Measurements from ENCODE around the gene DUSP10. TPM values are rescaled to one million over a fixed set of nuclear protein-coding genes. Genes with fewer than 3 reads are reported as not detected.

DUSP10 gene
- total and polyA plus RNA-seq, 2 of the 13 experiments (the other 11 are each of a cell fraction or from before 2014, with no cell fraction given) = 2.1 to 4.4 TPM

DNA sequence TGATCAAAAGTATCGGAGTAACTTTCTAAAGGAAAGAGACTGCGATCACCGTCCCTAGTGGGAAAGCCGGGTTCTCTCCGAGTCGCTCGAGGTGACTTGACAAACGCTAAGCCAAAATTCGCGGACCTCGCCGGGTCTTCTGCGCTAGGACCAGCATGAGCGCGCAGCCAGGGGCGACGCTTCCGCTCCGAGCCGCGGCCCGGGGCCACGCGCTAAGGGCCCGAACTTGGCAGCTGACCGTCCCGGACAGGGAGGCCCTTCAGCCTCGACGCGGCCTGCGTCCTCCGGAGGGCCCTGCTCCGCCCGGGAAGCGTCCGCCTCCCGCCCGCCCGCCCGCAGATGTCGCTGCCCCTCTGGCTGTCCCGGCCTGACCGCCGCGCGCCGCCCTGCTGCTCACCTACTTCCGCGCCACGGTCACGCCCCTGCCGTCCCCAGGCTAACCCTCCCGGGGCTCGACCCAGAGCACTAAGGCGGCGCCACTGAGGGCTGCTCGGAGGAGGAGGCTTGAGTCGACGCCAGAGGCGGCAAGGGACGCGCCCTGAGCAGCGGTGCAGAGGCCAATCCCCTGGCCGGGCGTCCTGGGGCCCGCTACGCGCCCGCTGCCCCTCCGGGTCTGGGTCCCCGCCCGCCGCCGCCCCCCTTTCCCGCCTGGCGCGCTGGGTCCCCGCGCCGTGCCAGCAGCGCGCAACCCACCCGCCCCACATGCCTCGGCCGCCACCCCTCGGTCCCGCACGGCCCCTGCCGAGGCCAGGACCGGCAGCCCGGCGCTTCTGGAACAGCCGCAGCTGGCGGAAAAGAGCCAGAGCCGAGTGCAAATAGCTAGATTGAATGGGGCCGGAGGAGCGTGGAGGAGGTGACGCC lies 896 bp upstream of the DUSP10 start (continued):
- TF ChIP-seq SALL1 (CRISPR knock-in tag; IDR thresholded peaks at IDR 0.05) (peak; percentile 51), ZKSCAN1 (IDR thresholded peaks at IDR 0.05; ENCODE audit: low read length) (no peak), SOX6 (IDR thresholded peaks at IDR 0.05) (no peak), SOX6 (CRISPR knock-in tag; IDR thresholded peaks at IDR 0.05) (0 out of 2 replicates have a peak, but pooled peaks have one; percentile 6), ZNF709 (CRISPR knock-in tag; IDR thresholded peaks at IDR 0.05) (peak; percentile 19; the same call in 1 of the 2 replicates), POGZ (CRISPR knock-in tag; IDR thresholded peaks at IDR 0.05) (peak; percentile 31; the same call in 1 of the 2 replicates), SP5 (CRISPR knock-in tag; IDR thresholded peaks at IDR 0.05; ENCODE audit: borderline replicate concordance, low read depth) (peak; percentile 52), ELF3 (CRISPR knock-in tag; IDR thresholded peaks at IDR 0.05) (peak; percentile 33), NFE2L1 (CRISPR knock-in tag; IDR thresholded peaks at IDR 0.05; ENCODE audit: borderline replicate concordance) (no peak), RNF2 (conservative IDR thresholded peaks at IDR 0.05; ENCODE audit: low read depth) (0 out of 2 replicates have a peak, but pooled peaks have one; percentile 37), REPIN1 (CRISPR knock-in tag; IDR thresholded peaks at IDR 0.05; ENCODE audit: borderline replicate concordance, low read depth) (peak; percentile 19; the same call in 1 of the 2 replicates), ARID2 (CRISPR knock-in tag; IDR thresholded peaks at IDR 0.05; ENCODE audit: borderline replicate concordance) (0 out of 2 replicates have a peak, but pooled peaks have one; percentile 38), ZNF263 (CRISPR knock-in tag; IDR thresholded peaks at IDR 0.05) (0 out of 2 replicates have a peak, but pooled peaks have one; percentile 25), ZFX (CRISPR knock-in tag; IDR thresholded peaks at IDR 0.05; ENCODE audit: low read depth) (peak; percentile 80), TBX2 (CRISPR knock-in tag; IDR thresholded peaks at IDR 0.05; ENCODE audit: borderline replicate concordance) (peak; percentile 62; the same call in 1 of the 2 replicates), RXRB (CRISPR knock-in tag; IDR thresholded peaks at IDR 0.05; ENCODE audit: borderline replicate concordance) (peak; percentile 48; the same call in 1 of the 2 replicates), KLF15 (CRISPR knock-in tag; IDR thresholded peaks at IDR 0.05; ENCODE audit: borderline replicate concordance) (0 out of 2 replicates have a peak, but pooled peaks have one; percentile 31), KDM1A (CRISPR knock-in tag; IDR thresholded peaks at IDR 0.05) (peak; percentile 72; the same call in 1 of the 2 replicates), RARA (CRISPR knock-in tag; IDR thresholded peaks at IDR 0.05) (peak; percentile 51; the same call in 1 of the 2 replicates), ZMYM4 (CRISPR knock-in tag; IDR thresholded peaks at IDR 0.05) (no peak), NR2F1 (CRISPR knock-in tag; IDR thresholded peaks at IDR 0.05) (0 out of 4 replicates have a peak, but pooled peaks of 1 of the 2 experiments have one; percentile 24)
- TF ChIP-seq, protein P1, sequence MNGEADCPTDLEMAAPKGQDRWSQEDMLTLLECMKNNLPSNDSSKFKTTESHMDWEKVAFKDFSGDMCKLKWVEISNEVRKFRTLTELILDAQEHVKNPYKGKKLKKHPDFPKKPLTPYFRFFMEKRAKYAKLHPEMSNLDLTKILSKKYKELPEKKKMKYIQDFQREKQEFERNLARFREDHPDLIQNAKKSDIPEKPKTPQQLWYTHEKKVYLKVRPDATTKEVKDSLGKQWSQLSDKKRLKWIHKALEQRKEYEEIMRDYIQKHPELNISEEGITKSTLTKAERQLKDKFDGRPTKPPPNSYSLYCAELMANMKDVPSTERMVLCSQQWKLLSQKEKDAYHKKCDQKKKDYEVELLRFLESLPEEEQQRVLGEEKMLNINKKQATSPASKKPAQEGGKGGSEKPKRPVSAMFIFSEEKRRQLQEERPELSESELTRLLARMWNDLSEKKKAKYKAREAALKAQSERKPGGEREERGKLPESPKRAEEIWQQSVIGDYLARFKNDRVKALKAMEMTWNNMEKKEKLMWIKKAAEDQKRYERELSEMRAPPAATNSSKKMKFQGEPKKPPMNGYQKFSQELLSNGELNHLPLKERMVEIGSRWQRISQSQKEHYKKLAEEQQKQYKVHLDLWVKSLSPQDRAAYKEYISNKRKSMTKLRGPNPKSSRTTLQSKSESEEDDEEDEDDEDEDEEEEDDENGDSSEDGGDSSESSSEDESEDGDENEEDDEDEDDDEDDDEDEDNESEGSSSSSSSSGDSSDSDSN (CRISPR knock-in tag; IDR thresholded peaks at IDR 0.05) = peak; percentile 89; the same call in 1 of the 2 replicates
- TF ChIP-seq, protein P2, sequence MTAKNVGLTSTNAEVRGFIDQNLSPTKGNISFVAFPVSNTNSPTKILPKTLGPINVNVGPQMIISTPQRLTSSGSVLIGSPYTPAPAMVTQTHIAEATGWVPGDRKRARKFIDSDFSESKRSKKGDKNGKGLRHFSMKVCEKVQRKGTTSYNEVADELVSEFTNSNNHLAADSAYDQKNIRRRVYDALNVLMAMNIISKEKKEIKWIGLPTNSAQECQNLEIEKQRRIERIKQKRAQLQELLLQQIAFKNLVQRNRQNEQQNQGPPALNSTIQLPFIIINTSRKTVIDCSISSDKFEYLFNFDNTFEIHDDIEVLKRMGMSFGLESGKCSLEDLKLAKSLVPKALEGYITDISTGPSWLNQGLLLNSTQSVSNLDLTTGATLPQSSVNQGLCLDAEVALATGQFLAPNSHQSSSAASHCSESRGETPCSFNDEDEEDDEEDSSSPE (CRISPR knock-in tag; IDR thresholded peaks at IDR 0.05) = peak; percentile 54
- TF ChIP-seq, protein P3, sequence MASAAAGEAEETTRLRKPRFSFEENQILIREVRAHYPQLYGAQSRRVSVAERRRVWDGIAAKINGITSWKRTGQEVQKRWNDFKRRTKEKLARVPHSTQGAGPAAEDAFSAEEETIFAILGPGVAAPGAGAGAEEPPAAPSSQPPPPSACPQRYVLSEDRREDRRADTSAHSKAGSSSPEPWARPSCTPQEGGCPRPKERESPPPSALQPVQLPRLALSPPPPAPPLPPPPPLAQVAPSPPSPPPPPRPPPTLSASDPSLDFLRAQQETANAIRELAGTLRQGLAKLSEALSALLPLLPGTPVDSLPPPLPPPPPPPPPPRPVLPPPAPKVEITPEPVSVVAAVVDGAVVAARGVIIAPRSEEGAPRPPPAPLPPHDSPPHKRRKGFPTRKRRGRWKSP (CRISPR knock-in tag; IDR thresholded peaks at IDR 0.05) = 0 out of 2 replicates have a peak, but pooled peaks have one; percentile 17
